Panc1 (cell line): ENCODE data around the gene FHL5. TPM values are rescaled to one million over a fixed set of nuclear protein-coding genes. Genes with fewer than 3 reads are reported as not detected.

ENCODE experiments used
- ATAC-seq: fragments of 200-7000 bp; cut with Tn5 transposase; 2 replicates; pipeline ENCODE4 v1.9.1; 2020; ENCODE audit warnings: mild to moderate bottlenecking, moderate library complexity
- BruUV-seq: library from RNA; stranded (reverse); fragments of 400-500 nt; replicated peaks from 2 replicates; lab custom pipeline; 2021; lab: Mats Ljungman, UMichigan
- CTCF ChIA-PET: fragments of 300-600 bp; sonication (Branson Sonifier 250); formaldehyde crosslinking; loops from one replicate; lab custom pipeline; 2022; ENCODE audit warnings: antibody characterized with exemption; lab: Charles Lee
- POLR2A ChIA-PET: fragments of 300-600 bp; sonication (Branson Sonifier 250); formaldehyde crosslinking; loops from one replicate; lab custom pipeline; 2022; ENCODE audit warnings: antibody characterized with exemption; lab: Charles Lee
- DNase-seq: peaks from one replicate; pipeline ENCODE4 v3.0.0-alpha.2; 2010; ENCODE audit warnings: low read depth, low spot score
- H3K27ac ChIP-seq: 2 replicates; pipeline ENCODE4 v1.5.1; 2011; ENCODE audit warnings: mild to moderate bottlenecking, low read length, inconsistent platforms
- H3K27me3 ChIP-seq: fragments of 200-500 bp; sonication (Bioruptor generic); 2 replicates; pipeline ENCODE4 v1.6.0; 2014; ENCODE audit warnings: low read length, inconsistent platforms; ENCODE audit not compliant: control insufficient read depth, insufficient read depth
- H3K36me3 ChIP-seq: fragments of 200-500 bp; sonication (Bioruptor generic); 2 replicates; pipeline ENCODE4 v1.5.1; 2014; ENCODE audit warnings: inconsistent platforms, mild to moderate bottlenecking, low read length, moderate library complexity; ENCODE audit not compliant: control insufficient read depth, insufficient read depth
- H3K4me1 ChIP-seq: 2 replicates; pipeline ENCODE4 v1.5.1; 2011; ENCODE audit warnings: inconsistent platforms, mild to moderate bottlenecking, low read length, moderate library complexity; ENCODE audit not compliant: control insufficient read depth, insufficient read depth
- H3K4me3 ChIP-seq, 2 experiments: 2 replicates each; pipeline ENCODE4 v1.5.1; 2011 to 2012; ENCODE audit warnings: low read depth in 2 of 2, low read length in 2 of 2, mild to moderate bottlenecking in 2 of 2, inconsistent platforms in 1 of 2, moderate library complexity in 1 of 2
- H3K9me3 ChIP-seq: fragments of 200-500 bp; sonication (Bioruptor generic); 2 replicates; pipeline ENCODE4 v1.5.1; 2014; ENCODE audit warnings: low read depth, mild to moderate bottlenecking, inconsistent platforms, low read length, moderate library complexity; ENCODE audit not compliant: control insufficient read depth, insufficient read depth
- POLR2AphosphoS5 ChIP-seq: IDR thresholded peaks from 2 replicates; pipeline ENCODE4 v1.6.1; 2012; ENCODE audit warnings: mild to moderate bottlenecking, low read depth, low read length, moderate library complexity
- SIN3A ChIP-seq: IDR thresholded peaks from 2 replicates; pipeline ENCODE4 v1.6.1; 2012; ENCODE audit warnings: low read depth, mild to moderate bottlenecking, low read length, moderate library complexity, borderline replicate concordance; ENCODE audit not compliant: insufficient read depth
- TCF7L2 ChIP-seq: IDR thresholded peaks from 2 replicates; pipeline ENCODE4 v1.6.1; 2011; ENCODE audit warnings: mild to moderate bottlenecking, low read depth, low read length, inconsistent platforms
- in situ Hi-C: cut with HindIII; loops from 2 replicates; pipeline ENCODE4 v1.10.0; 2016; ENCODE audit warnings: low sequenced_read_pairs, low pct_unique_long_range_greater_than_20kb
- intact Hi-C: fragments of 100-400 bp; cut with micrococcal nuclease; formaldehyde crosslinking; loops from one replicate; pipeline ENCODE4 v1.10.0; 2022; ENCODE audit not compliant: unreplicated experiment
- total RNA-seq: library from RNA; stranded (reverse); gene quantifications from one replicate; pipeline ENCODE4 v1.2.1, GENCODE V29; 2021; ENCODE audit not compliant: unreplicated experiment
- TF ChIP-seq, protein P1 (sequence below): fragments of 450-650 bp; IDR thresholded peaks from 2 replicates; pipeline ENCODE4 v1.5.1; 2017; ENCODE audit warnings: mild to moderate bottlenecking
- TF ChIP-seq, protein P2 (sequence below), 2 experiments: IDR thresholded peaks; 2 replicates each; pipeline ENCODE4 v1.6.1; 2011 to 2012; ENCODE audit warnings: low read depth in 2 of 2, control low read depth in 1 of 2, low read length in 1 of 2, mild to moderate bottlenecking in 1 of 2, moderate library complexity in 1 of 2; ENCODE audit not compliant: insufficient read depth in 1 of 2

FHL5 gene
- total RNA-seq, 1 experiment from 2014 or later: not detected

DNA sequence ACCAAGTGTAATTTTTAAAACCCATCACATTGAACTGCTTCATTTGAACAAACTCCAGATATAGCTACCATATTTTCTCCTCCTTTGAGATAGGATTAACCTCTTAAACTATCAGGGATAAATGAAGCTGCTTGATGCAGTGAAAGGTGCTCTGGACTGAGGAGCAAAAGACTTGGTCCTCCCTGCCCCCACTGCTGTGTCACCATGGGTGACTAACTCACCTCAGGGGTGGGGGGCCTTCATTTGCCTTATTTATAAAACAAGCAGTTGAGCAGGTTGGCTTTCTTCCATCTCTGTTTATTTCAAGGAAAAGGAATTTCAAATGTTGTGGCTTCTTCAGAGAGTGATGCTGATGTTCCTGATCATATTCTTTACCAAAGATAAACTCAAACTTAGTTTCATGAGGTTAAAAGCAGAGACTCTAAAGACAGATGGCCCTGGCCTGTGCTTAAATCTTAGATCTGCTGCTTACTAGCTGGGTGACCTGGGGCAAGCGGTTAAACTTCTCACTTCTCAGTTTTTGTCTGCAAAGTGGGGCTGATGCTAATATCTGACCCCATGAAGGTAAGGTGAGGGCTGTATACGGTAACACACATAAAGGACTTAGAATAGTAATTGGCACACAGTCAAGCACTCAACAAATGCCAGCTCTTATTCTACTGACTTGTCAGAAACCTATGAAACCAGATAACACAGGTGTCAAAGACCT lies 50.5 kb downstream of the FHL5 start:
- in situ Hi-C loops: no loop called here
- DNase-seq: no peak
- no peaks in the 10 kb centered on the region for H3K4me1 ChIP-seq
- no peaks in the 10 kb centered on the region for H3K36me3 ChIP-seq
- no peak overlapping the region for H3K27ac ChIP-seq
- H3K27me3 ChIP-seq: no peaks in the 10 kb centered on the region
- intact Hi-C loops: no loop called here
- no peak for ATAC-seq
- H3K9me3 ChIP-seq: no peaks in the 10 kb centered on the region
- TF ChIP-seq, protein P1, sequence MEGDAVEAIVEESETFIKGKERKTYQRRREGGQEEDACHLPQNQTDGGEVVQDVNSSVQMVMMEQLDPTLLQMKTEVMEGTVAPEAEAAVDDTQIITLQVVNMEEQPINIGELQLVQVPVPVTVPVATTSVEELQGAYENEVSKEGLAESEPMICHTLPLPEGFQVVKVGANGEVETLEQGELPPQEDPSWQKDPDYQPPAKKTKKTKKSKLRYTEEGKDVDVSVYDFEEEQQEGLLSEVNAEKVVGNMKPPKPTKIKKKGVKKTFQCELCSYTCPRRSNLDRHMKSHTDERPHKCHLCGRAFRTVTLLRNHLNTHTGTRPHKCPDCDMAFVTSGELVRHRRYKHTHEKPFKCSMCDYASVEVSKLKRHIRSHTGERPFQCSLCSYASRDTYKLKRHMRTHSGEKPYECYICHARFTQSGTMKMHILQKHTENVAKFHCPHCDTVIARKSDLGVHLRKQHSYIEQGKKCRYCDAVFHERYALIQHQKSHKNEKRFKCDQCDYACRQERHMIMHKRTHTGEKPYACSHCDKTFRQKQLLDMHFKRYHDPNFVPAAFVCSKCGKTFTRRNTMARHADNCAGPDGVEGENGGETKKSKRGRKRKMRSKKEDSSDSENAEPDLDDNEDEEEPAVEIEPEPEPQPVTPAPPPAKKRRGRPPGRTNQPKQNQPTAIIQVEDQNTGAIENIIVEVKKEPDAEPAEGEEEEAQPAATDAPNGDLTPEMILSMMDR: no peak
- TF ChIP-seq POLR2AphosphoS5 (no peak), TCF7L2 (no peak), SIN3A (no peak)
- TF ChIP-seq, protein P2, sequence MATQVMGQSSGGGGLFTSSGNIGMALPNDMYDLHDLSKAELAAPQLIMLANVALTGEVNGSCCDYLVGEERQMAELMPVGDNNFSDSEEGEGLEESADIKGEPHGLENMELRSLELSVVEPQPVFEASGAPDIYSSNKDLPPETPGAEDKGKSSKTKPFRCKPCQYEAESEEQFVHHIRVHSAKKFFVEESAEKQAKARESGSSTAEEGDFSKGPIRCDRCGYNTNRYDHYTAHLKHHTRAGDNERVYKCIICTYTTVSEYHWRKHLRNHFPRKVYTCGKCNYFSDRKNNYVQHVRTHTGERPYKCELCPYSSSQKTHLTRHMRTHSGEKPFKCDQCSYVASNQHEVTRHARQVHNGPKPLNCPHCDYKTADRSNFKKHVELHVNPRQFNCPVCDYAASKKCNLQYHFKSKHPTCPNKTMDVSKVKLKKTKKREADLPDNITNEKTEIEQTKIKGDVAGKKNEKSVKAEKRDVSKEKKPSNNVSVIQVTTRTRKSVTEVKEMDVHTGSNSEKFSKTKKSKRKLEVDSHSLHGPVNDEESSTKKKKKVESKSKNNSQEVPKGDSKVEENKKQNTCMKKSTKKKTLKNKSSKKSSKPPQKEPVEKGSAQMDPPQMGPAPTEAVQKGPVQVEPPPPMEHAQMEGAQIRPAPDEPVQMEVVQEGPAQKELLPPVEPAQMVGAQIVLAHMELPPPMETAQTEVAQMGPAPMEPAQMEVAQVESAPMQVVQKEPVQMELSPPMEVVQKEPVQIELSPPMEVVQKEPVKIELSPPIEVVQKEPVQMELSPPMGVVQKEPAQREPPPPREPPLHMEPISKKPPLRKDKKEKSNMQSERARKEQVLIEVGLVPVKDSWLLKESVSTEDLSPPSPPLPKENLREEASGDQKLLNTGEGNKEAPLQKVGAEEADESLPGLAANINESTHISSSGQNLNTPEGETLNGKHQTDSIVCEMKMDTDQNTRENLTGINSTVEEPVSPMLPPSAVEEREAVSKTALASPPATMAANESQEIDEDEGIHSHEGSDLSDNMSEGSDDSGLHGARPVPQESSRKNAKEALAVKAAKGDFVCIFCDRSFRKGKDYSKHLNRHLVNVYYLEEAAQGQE (IDR thresholded peaks at IDR 0.05; ENCODE audit: insufficient read depth in 1 of 2, low read depth in 2 of 2, low read length in 1 of 2): no peak
- H3K4me3 ChIP-seq: no peak overlapping the region
- CTCF ChIA-PET: no interaction called here
- BruUV-seq: no TSS peak
- POLR2A ChIA-PET: no interaction called here

DNA sequence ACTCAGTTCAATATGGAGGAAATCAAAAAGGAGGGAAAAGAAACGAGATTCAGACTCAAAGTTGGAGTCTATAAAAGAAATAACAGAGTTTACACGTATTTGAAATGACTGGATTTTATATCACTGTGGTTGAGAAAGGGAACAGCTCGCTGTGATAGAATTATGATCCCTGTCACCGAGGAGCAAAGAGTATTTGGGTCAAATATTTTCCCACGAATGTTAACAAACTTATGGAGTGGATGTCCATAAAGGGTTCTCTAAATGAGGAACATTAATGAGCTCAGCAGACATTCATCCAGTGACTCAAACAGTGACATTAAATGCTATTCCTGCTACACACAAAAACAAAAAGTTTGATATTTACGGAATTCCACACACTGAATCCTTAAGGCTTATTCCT lies 57.9 kb downstream of the FHL5 start:
- BruUV-seq: no TSS peak
- ChIA-PET CTCF (no interaction called here), POLR2A (no interaction called here)
- no peak for ATAC-seq
- TF ChIP-seq SIN3A (no peak), POLR2AphosphoS5 (no peak), TCF7L2 (no peak)
- TF ChIP-seq, protein P2 (IDR thresholded peaks at IDR 0.05; ENCODE audit: insufficient read depth in 1 of 2, low read depth in 2 of 2, low read length in 1 of 2): no peak
- TF ChIP-seq, protein P1: no peak
- Histone ChIP-seq H3K27me3 (peaks cover 2% of the 10 kb centered on the region; the same call in 1 of the 2 replicates), H3K4me3 (no peak overlapping the region), H3K36me3 (no peaks in the 10 kb centered on the region), H3K4me1 (no peaks in the 10 kb centered on the region), H3K27ac (no peak overlapping the region), H3K9me3 (no peaks in the 10 kb centered on the region)
- in situ Hi-C loops: no loop called here
- intact Hi-C loops: loop anchor here (10.0 kb wide), 1 partner anchor 144 kb away; no protein-coding TSS in a partner anchor
- no peak for DNase-seq
